Heart right ventricle (tissue), 16 donors: ENCODE results near the gene SARM1. TPM values are rescaled to one million over a fixed set of nuclear protein-coding genes. Genes with fewer than 3 reads are reported as not detected.
A peak's percentile ranks its signal among the peaks of the same experiment; 100 is the strongest.

Experiments used
- ATAC-seq, 8 donors: fragments of 200-7000 bp; cut with Tn5 transposase; one replicate each; pipeline ENCODE4 v1.9.1; 2020; ENCODE audit warnings: mild to moderate bottlenecking in 8 of 8, moderate library complexity in 8 of 8, moderate number of reproducible peaks in 1 of 8
- DNase-seq, 2 donors: peaks; one replicate each; pipeline ENCODE4 v3.0.0-alpha.2; 2020
- H3K27ac ChIP-seq, 10 donors: fragments of 200-600 bp; sonication (generic) in 2 of 10; one replicate each; pipeline versions ENCODE4 v1.5.0 to v1.8.0; 2020 to 2022; ENCODE audit warnings: mild to moderate bottlenecking in 3 of 10
- H3K27me3 ChIP-seq, 7 donors: fragments of 200-600 bp; one replicate each; pipeline ENCODE4 v1.8.0; 2021 to 2022; ENCODE audit warnings: mild to moderate bottlenecking in 2 of 7
- H3K36me3 ChIP-seq, 9 donors: fragments of 200-600 bp; sonication (generic) in 1 of 9; one replicate each; pipeline versions ENCODE4 v1.5.0 to v1.8.0; 2020 to 2022; ENCODE audit warnings: mild to moderate bottlenecking in 2 of 9
- H3K4me1 ChIP-seq, 9 donors: fragments of 200-600 bp; sonication (generic) in 1 of 9; one replicate each; pipeline versions ENCODE4 v1.5.0 to v1.8.0; 2020 to 2022; ENCODE audit warnings: mild to moderate bottlenecking in 4 of 9
- H3K4me3 ChIP-seq, 10 donors: fragments of 200-600 bp; sonication (generic) in 2 of 10; one replicate each; pipeline versions ENCODE4 v1.5.0 to v1.8.0; 2020 to 2022; ENCODE audit warnings: mild to moderate bottlenecking in 7 of 10, moderate library complexity in 2 of 10
- H3K9me3 ChIP-seq, 11 donors: fragments of 200-600 bp in 10 of 11; sonication (generic) in 2 of 11; one replicate each; pipeline versions ENCODE4 v1.5.0 to v1.8.0; 2013 to 2022; ENCODE audit warnings: mild to moderate bottlenecking in 2 of 11, control low read depth in 1 of 11, moderate library complexity in 1 of 11
- WGBS, 2 donors: extraction: QIAGEN DNeasy Blood & Tissue Kit; methylation state at CpG; one replicate each; pipeline ENCODE4 v1.1.7; 2013; ENCODE audit warnings: inconsistent platforms in 1 of 2; 5-methylcytosine and 5-hydroxymethylcytosine counted together
- intact Hi-C, 10 donors: fragments of 100-400 bp; cut with DNase I; formaldehyde crosslinking; loops; one replicate each; pipeline versions ENCODE4 v1.11.1 to v1.14.2; 2022
- polyA plus RNA-seq, 2 donors: library from polyadenylated mRNA; stranded (reverse); fragments of 200-250 nt; gene quantifications; one replicate each; pipeline ENCODE4 v1.2.3, GENCODE V29; 2013
- total RNA-seq, 10 donors: library from RNA; stranded (reverse); fragmentation: NEBNext Ultra II Directional in 3 of 10; extraction: Animal tissue kit (Norgen Biotek cat#: 25700) in 3 of 10; gene quantifications; one replicate each; pipeline versions ENCODE4 v1.2.1 to v1.2.4, GENCODE V29; 2021 to 2023
- TF ChIP-seq, protein P1 (sequence below), 9 donors: fragments of 200-600 bp; sonication (generic) in 2 of 9; IDR thresholded peaks; one replicate each; pipeline versions ENCODE4 v1.5.0 to v1.8.0; 2021 to 2022; ENCODE audit warnings: antibody characterized with exemption in 9 of 9, mild to moderate bottlenecking in 5 of 9, moderate library complexity in 1 of 9
- donor health status: Arrhythmogenic right ventricular cardiomyopathy.
- donor health status: ischemic (EF 13 %, LVEDD 7.1; RV severe dilation, severe dysfunction).
- donor health status: healthy with polysubstance abuse.
- donor health status: DM: no; HTN: yes; CAD: no.
- donor health status: DM: no; HTN: no; CAD: no.
- donor health status: ischemic (EF 25% LVEDD 6.9; RV normal size, moderate dysfunction).
- donor health status: ischemic (EF 25% LVEDD 5.7; RV mildly dilated, moderate dysfunction).
- donor health status: healthy.
- donor health status: DM: yes; HTN: yes; CAD: no.
- donor health status: Ischemic cardiomyopathy.
- donor health status: ischemic (EF 35%, LVEDD 5.7; RV mildly dilated, moderate dysfunction).
- donor health status: nonischemic (EF 11% LVEDD 7.7; RV severe dilation, severe dysfunction).
- donor health status: DM: yes; HTN: yes; CAD: no.
- donor health status: PGD.
- donor health status: ischemic (EF 29% LVEDD 5.4; RV normal size, mild dysfunction).
- donor health status: nonischemic (EF 23%, LVEDD 6.1; RV moderate dilation, normal function).

The SARM1 gene
- total and polyA plus RNA-seq, 12 donors = 4.4 to 10.5 (median 8.0) TPM

DNA sequence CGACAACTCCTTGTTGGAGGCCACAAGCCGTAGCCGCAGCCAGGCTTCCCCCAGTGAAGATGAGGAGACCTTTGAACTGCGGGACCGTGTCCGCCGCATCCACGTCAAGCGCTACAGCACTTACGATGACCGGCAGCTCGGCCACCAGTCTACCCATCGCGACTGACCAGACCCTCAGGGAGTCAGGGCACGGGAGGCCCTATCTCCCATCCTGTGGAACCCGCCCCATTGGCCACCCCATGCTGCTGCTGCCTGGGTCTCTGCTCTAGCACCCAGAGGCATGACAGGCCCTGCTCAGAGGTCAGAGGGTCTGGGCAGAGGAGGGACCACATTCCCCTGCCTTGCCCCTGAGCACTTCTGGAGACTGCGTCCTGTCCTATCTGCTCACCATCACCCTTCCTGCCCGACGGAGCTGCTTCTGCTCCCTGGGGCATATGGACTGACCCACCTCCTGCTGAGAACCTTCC, 27.0 kb upstream of the SARM1 start:
- Histone ChIP-seq H3K27ac (peak overlapping the region in 4 of 10 donors; percentile 11 to 74 (median 36)), H3K27me3 (no peaks in the 10 kb centered on the region), H3K4me3 (no peak overlapping the region), H3K36me3 (peaks cover 8 to 100% (median 88%) of the 10 kb centered on the region in 9 donors), H3K9me3 (no peaks in the 10 kb centered on the region), H3K4me1 (peaks cover 18 to 64% (median 44%) of the 10 kb centered on the region in 9 donors)
- 84 to 85% methylated on average over 19 of the region's 19 CpGs for WGBS, 2 donors
- TF ChIP-seq, protein P1, sequence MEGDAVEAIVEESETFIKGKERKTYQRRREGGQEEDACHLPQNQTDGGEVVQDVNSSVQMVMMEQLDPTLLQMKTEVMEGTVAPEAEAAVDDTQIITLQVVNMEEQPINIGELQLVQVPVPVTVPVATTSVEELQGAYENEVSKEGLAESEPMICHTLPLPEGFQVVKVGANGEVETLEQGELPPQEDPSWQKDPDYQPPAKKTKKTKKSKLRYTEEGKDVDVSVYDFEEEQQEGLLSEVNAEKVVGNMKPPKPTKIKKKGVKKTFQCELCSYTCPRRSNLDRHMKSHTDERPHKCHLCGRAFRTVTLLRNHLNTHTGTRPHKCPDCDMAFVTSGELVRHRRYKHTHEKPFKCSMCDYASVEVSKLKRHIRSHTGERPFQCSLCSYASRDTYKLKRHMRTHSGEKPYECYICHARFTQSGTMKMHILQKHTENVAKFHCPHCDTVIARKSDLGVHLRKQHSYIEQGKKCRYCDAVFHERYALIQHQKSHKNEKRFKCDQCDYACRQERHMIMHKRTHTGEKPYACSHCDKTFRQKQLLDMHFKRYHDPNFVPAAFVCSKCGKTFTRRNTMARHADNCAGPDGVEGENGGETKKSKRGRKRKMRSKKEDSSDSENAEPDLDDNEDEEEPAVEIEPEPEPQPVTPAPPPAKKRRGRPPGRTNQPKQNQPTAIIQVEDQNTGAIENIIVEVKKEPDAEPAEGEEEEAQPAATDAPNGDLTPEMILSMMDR (IDR thresholded peaks at IDR 0.05) = no peak
- peak in 1 of 8 donors; percentile 1 for ATAC-seq
- DNase-seq = no peak
- intact Hi-C loops = no loop called here

GRCh38 chr17:28345419-28346198, 25.9 kb upstream of the SARM1 start:
- Histone ChIP-seq H3K9me3 (no peaks in the 10 kb centered on the region), H3K36me3 (peaks cover 8 to 100% (median 88%) of the 10 kb centered on the region in 9 donors), H3K27me3 (no peaks in the 10 kb centered on the region), H3K4me1 (peaks cover 15 to 58% (median 34%) of the 10 kb centered on the region in 9 donors), H3K4me3 (no peak overlapping the region), H3K27ac (peak overlapping the region in 8 of 10 donors; percentile 4 to 74 (median 34))
- TF ChIP-seq, protein P1 (IDR thresholded peaks at IDR 0.05) = no peak
- WGBS, 2 donors = 46 to 50% methylated on average over 13 of the region's 13 CpGs
- peak in 7 of 8 donors; percentile 40 to 72 (median 59) for ATAC-seq
- DNase-seq = peak in 1 of 2 donors; percentile 57
- intact Hi-C loops = no loop called here

DNA sequence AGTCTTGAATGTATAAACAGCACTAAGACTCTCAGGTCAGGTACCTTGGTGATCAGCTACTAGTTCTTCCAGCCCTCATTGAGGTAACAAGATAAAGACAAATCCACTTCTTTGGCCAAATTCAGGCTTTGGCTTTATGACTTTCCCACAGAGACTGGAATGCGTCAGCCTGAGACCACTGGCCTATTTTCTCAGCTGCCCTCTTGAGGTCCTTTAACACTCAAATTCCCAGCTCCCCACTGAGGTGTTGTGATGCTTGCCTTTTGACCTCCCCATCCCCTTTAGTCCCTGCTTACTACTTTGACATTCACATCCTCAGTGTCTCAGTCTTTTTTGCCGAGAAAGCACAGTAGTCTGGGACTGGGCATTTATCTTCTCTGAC, 25.3 kb upstream of the SARM1 start:
- WGBS, 2 donors = 75 to 85% methylated on average over 2 of the region's 2 CpGs
- intact Hi-C loops = no loop called here
- Histone ChIP-seq H3K27me3 (no peaks in the 10 kb centered on the region), H3K36me3 (peaks cover 8 to 100% (median 87%) of the 10 kb centered on the region in 9 donors), H3K27ac (peak overlapping the region in 9 of 10 donors; percentile 4 to 74 (median 34)), H3K4me3 (no peak overlapping the region), H3K4me1 (peaks cover 15 to 56% (median 34%) of the 10 kb centered on the region in 9 donors), H3K9me3 (no peaks in the 10 kb centered on the region)
- TF ChIP-seq, protein P1 (IDR thresholded peaks at IDR 0.05) = no peak
- DNase-seq (no peak), ATAC-seq (no peak)

DNA sequence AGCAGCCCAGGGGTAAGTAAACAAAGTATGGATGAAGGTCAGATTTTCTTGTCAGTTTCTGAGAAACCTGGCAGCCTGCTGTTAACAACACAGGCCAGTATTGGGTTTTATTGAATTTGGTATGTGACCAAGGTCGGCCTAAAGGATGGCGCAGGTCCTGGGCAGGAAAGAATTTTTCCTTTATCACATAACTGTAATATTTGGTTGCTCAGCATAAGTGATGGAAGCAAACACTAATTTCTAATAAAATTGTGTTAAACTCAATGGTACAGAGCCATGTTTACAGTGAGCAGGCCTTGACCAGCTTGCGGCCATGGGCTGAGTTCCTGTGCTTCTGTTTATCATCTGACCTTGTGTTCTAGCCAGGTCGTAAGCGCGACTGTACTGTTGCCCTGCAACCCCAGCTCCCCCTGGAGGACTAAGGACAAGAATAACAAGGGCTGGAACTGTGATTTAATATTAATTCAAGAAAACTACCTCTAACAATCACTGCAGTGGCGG, 24.7 kb upstream of the SARM1 start:
- peak overlapping the region; percentile 7 to 74 (median 40) for H3K27ac ChIP-seq
- TF ChIP-seq, protein P1 (IDR thresholded peaks at IDR 0.05) = peak in 7 of 9 donors; percentile 27 to 56 (median 51)
- no peaks in the 10 kb centered on the region for H3K9me3 ChIP-seq
- ATAC-seq = peak in 6 of 8 donors; percentile 16 to 62 (median 59)
- H3K4me3 ChIP-seq = no peak overlapping the region
- H3K27me3 ChIP-seq = no peaks in the 10 kb centered on the region
- peaks cover 15 to 56% (median 34%) of the 10 kb centered on the region in 9 donors for H3K4me1 ChIP-seq
- intact Hi-C loops = no loop called here
- 47 to 50% methylated on average over 7 of the region's 7 CpGs for WGBS, 2 donors
- peaks cover 8 to 100% (median 87%) of the 10 kb centered on the region in 9 donors for H3K36me3 ChIP-seq
- DNase-seq = no peak
